ENCODE measurements around the gene PAXIP1. TPM values are rescaled to one million over a fixed set of nuclear protein-coding genes. Genes with fewer than 3 reads are reported as not detected.
"Not testable (repeated sequence)": the region's sequence is repeated elsewhere in the genome, so short reads cannot be mapped to it uniquely, and the experiment has no call there.

Gene PAXIP1
- total RNA-seq, 2 donors from 2014 or later, result 4.4 to 8.6 TPM

DNA sequence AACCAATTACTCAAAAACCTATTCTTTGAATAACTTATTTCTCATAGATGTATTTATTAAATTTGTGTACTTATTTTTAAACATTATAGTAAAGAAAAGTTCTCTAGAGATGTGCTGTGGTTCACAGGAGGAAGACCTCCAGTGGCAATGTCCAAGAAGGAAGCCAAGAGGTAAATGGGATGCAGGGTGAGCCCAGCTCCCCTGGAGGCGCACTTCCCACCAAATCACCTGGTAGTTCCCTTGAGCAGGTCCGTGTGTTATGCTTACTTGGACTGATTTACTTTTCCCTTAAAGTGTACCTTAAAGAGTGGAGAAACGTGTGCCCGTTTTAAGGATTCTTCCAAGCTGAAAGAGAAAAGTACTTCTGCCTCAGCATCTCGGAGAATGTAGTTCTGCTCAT is 55.3 kb downstream of the PAXIP1 start:
- no peak overlapping the region for H3K27ac ChIP-seq
- H3K9me3 ChIP-seq, result no peaks in the 10 kb centered on the region
- intact Hi-C loops (cut with DNase I), result no loop called here
- H3K4me1 ChIP-seq, result no peaks in the 10 kb centered on the region
- WGBS, 2 donors, result 78 to 83% methylated on average over 5 of the region's 5 CpGs
- H3K27me3 ChIP-seq, result no peaks in the 10 kb centered on the region
- peaks cover 10 to 16% of the 10 kb centered on the region in 2 donors for H3K36me3 ChIP-seq (replicated peaks in 1 of 2; ENCODE audit: insufficient read depth in 1 of 2, low read depth in 2 of 2)
- no peak for DNase-seq
- TF ChIP-seq, protein P1, sequence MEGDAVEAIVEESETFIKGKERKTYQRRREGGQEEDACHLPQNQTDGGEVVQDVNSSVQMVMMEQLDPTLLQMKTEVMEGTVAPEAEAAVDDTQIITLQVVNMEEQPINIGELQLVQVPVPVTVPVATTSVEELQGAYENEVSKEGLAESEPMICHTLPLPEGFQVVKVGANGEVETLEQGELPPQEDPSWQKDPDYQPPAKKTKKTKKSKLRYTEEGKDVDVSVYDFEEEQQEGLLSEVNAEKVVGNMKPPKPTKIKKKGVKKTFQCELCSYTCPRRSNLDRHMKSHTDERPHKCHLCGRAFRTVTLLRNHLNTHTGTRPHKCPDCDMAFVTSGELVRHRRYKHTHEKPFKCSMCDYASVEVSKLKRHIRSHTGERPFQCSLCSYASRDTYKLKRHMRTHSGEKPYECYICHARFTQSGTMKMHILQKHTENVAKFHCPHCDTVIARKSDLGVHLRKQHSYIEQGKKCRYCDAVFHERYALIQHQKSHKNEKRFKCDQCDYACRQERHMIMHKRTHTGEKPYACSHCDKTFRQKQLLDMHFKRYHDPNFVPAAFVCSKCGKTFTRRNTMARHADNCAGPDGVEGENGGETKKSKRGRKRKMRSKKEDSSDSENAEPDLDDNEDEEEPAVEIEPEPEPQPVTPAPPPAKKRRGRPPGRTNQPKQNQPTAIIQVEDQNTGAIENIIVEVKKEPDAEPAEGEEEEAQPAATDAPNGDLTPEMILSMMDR (IDR thresholded peaks at IDR 0.05), result no peak
- no peak for TF ChIP-seq POLR2A (IDR thresholded peaks at IDR 0.05)
- no peak overlapping the region for H3K4me3 ChIP-seq
- ATAC-seq, result no peak

DNA sequence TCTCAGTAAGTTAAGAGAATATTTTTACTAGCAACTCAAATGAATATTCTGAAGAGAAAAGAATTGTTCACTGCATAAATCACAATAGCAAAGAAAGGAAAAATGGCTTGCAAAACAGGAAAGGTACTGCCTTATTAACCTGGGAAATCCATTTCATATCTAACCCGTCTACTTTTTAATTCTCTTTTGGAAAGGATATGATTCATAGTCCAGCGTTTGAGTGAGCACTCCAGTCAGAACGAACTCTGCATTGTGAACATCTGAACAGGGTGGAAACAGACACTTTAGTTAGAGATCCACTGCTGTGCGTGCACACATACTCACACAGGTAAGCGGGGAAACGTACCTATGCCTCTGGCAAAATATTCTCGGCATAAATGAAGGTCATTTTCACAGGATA is 56.8 kb downstream of the PAXIP1 start:
- Histone ChIP-seq H3K36me3 (replicated peaks in 1 of 2; ENCODE audit: insufficient read depth in 1 of 2, low read depth in 2 of 2) (peaks cover 10 to 14% of the 10 kb centered on the region in 2 donors), H3K4me3 (no peak overlapping the region), H3K27ac (no peak overlapping the region), H3K27me3 (no peaks in the 10 kb centered on the region), H3K9me3 (no peaks in the 10 kb centered on the region), H3K4me1 (no peaks in the 10 kb centered on the region)
- ATAC-seq, result no peak
- 88% methylated on average over 7 of the region's 7 CpGs for WGBS, 2 donors
- DNase-seq, result no peak
- no peak for TF ChIP-seq POLR2A (IDR thresholded peaks at IDR 0.05)
- TF ChIP-seq, protein P1 (IDR thresholded peaks at IDR 0.05), result no peak
- intact Hi-C loops (cut with DNase I), result no loop called here

- DNase-seq, result no peak
- no peaks in the 10 kb centered on the region for H3K4me1 ChIP-seq
- no peak for ATAC-seq
- TF ChIP-seq POLR2A (IDR thresholded peaks at IDR 0.05), result no peak
- TF ChIP-seq, protein P1 (IDR thresholded peaks at IDR 0.05), result no peak
- no peak overlapping the region for H3K4me3 ChIP-seq
- WGBS, 2 donors, result 88 to 89% methylated on average over 9 of the region's 9 CpGs
- no peaks in the 10 kb centered on the region for H3K9me3 ChIP-seq
- H3K27ac ChIP-seq, result no peak overlapping the region
- peaks cover 10 to 14% of the 10 kb centered on the region in 2 donors for H3K36me3 ChIP-seq (replicated peaks in 1 of 2; ENCODE audit: insufficient read depth in 1 of 2, low read depth in 2 of 2)
- intact Hi-C loops (cut with DNase I), result no loop called here
- no peaks in the 10 kb centered on the region for H3K27me3 ChIP-seq
Measured at GRCh38 chr7:154943906-154944305, 59.0 kb downstream of the PAXIP1 start.

DNA sequence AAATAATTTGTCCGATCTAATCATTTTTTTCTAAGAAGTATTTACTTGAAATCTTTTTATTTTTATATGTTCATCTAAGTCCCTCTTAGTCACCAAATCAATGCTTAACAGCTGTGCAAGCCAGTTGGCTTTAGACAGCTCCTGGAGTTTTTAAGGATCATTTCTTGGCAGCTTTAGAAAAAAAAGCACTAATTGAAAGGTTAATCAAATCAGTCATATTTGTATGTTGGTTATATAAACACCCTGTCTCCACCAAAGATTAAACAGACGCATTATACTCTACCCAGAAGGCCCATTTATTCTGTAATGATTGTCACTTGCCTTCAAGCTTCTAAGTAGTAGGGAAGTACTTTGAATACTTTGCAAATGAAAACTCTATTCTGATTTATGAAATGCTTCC is 60.2 kb downstream of the PAXIP1 start:
- no peak for TF ChIP-seq POLR2A (IDR thresholded peaks at IDR 0.05)
- TF ChIP-seq, protein P1 (IDR thresholded peaks at IDR 0.05), result no peak
- Histone ChIP-seq H3K4me1 (no peaks in the 10 kb centered on the region), H3K4me3 (no peak overlapping the region), H3K27ac (no peak overlapping the region), H3K36me3 (replicated peaks in 1 of 2; ENCODE audit: insufficient read depth in 1 of 2, low read depth in 2 of 2) (peaks cover 10 to 13% of the 10 kb centered on the region in 2 donors), H3K9me3 (no peaks in the 10 kb centered on the region), H3K27me3 (no peaks in the 10 kb centered on the region)
- ATAC-seq (no peak), DNase-seq (no peak)
- intact Hi-C loops (cut with DNase I), result no loop called here
- 30 to 38% methylated on average over 2 of the region's 2 CpGs for WGBS, 2 donors

- no peaks in the 10 kb centered on the region for H3K4me1 ChIP-seq
- H3K4me3 ChIP-seq, result no peak overlapping the region
- ATAC-seq (no peak), DNase-seq (no peak)
- H3K36me3 ChIP-seq (replicated peaks in 1 of 2; ENCODE audit: insufficient read depth in 1 of 2, low read depth in 2 of 2), result no peaks in the 10 kb centered on the region
- H3K27me3 ChIP-seq, result no peaks in the 10 kb centered on the region
- H3K9me3 ChIP-seq, result no peaks in the 10 kb centered on the region
- no peak overlapping the region for H3K27ac ChIP-seq
- intact Hi-C loops (cut with DNase I), result no loop called here
- WGBS, 2 donors, result 64 to 66% methylated on average over 1 of the region's 1 CpG
- TF ChIP-seq POLR2A (IDR thresholded peaks at IDR 0.05), result no peak
- TF ChIP-seq, protein P1 (IDR thresholded peaks at IDR 0.05), result no peak
Measured at GRCh38 chr7:154937837-154938236, 65.1 kb downstream of the PAXIP1 start.

DNA sequence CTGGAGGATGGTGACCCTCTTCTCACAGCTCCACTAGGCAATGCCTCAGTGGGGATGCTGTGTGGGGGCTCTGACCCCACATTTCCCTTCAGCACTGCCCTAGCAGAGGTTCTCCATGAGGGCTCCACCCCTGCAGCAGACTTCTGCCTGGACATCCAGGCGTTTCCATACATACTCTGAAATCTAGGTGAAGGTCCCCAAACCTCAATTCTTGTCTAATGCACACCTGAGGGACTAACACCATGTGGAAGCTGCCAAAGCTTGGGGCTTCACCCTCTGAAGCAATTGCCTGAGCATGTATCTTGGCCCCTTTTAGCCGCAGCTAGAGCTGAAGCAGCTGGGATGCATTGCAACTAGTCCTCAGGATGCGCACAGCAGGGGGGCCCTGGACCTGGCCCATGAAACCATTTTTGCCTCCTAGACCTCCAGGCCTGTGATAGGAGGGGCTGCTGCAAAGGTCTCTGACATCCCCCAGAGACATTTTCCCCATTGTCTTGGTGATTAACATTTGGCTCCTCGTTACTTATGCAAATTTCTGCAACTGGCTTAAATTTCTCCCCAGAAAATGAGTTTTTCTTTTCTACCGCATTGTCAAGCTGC is 68.5 kb downstream of the PAXIP1 start:
- H3K4me3 ChIP-seq; intact Hi-C loops (cut with DNase I); H3K4me1 ChIP-seq; DNase-seq; H3K36me3 ChIP-seq (replicated peaks in 1 of 2; ENCODE audit: insufficient read depth in 1 of 2, low read depth in 2 of 2); H3K27me3 ChIP-seq; ATAC-seq; H3K9me3 ChIP-seq; H3K27ac ChIP-seq: not testable (repeated sequence)
- 91 to 94% methylated on average over 5 of the region's 5 CpGs for WGBS, 2 donors
